ENCODE measurements around the gene ATF6.

The ATF6 gene

DNA sequence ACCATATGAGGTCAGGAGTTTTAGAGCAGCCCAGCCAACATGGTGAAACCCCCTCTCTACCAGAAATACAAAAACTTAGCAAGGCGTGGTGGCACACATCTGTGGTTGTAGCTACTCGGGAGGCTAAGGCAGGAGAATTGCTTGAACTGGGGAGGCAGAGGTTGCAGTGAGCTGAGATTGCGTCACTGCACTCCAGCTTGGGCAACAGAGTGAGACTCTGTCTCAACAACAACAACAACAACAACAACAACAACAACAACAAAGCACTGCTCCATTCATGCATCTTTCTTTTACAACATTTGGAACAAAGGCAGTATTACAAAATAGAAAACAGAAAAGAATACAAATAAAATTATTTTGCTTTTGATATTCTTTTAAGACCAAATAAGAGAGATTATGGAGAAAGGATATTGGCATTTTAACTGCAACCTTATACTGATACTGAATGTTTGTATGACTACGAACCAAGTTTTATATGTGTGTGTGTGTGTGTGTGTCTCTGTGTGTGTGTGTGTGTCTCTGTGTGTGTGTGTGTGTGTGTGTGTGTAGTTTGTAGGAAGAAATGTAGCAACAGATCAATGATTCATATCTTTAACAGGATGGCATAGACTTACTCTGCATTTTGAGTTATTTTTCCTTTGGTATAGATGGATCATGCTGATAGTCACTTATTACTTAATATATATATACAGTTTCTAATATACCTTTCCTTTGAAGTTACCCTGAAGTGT is 24.6 kb downstream of the ATF6 start:
- peaks cover 44% of the 10 kb centered on the region for H3K36me3 Mint-ChIP-seq (ENCODE audit: low read depth)
- H3K27me3 Mint-ChIP-seq (ENCODE audit: low read depth), result no peaks in the 10 kb centered on the region
- no peaks in the 10 kb centered on the region for H3K9me3 Mint-ChIP-seq
- peaks cover 4% of the 10 kb centered on the region for H3K4me1 Mint-ChIP-seq
- H3K4me3 Mint-ChIP-seq, result no peak overlapping the region
- TF ChIP-seq, protein P1, sequence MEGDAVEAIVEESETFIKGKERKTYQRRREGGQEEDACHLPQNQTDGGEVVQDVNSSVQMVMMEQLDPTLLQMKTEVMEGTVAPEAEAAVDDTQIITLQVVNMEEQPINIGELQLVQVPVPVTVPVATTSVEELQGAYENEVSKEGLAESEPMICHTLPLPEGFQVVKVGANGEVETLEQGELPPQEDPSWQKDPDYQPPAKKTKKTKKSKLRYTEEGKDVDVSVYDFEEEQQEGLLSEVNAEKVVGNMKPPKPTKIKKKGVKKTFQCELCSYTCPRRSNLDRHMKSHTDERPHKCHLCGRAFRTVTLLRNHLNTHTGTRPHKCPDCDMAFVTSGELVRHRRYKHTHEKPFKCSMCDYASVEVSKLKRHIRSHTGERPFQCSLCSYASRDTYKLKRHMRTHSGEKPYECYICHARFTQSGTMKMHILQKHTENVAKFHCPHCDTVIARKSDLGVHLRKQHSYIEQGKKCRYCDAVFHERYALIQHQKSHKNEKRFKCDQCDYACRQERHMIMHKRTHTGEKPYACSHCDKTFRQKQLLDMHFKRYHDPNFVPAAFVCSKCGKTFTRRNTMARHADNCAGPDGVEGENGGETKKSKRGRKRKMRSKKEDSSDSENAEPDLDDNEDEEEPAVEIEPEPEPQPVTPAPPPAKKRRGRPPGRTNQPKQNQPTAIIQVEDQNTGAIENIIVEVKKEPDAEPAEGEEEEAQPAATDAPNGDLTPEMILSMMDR (IDR thresholded peaks at IDR 0.05; ENCODE audit: unreplicated experiment in 3 of 3), result no peak
- H3K27ac Mint-ChIP-seq, result no peak overlapping the region

DNA sequence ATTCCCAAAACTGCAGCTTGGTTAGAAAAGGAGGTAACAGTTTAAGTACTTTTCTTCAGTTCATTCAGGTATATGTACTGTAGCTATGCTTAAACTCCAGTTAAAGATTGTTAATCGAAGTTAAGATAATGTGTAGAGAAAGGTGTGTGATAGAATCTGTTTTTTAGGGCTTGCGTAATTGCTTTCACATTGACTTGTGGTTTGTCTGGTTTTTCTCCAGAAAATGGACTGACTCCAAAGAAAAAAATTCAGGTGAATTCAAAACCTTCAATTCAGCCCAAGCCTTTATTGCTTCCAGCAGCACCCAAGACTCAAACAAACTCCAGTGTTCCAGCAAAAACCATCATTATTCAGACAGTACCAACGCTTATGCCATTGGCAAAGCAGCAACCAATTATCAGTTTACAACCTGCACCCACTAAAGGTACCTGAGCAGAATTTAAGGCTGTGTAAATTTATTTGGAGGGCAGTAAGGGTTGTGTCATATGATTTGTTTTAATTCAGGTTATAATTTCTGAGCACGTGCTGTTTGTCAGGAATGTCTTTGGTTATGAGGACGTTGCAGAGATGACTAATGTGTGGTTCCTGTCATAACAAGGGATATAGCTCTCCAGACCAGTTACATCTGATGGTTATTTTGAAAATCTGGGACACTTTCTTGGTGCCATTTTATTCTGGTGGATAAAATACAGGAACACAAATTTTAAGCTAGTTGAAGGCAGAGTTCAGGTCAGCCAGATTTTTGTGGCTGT is 26.0 kb downstream of the ATF6 start:
- Mint-ChIP-seq H3K36me3 (ENCODE audit: low read depth) (peaks cover 45% of the 10 kb centered on the region), H3K4me1 (peaks cover 4% of the 10 kb centered on the region), H3K4me3 (no peak overlapping the region), H3K9me3 (no peaks in the 10 kb centered on the region), H3K27ac (no peak overlapping the region), H3K27me3 (ENCODE audit: low read depth) (no peaks in the 10 kb centered on the region)
- TF ChIP-seq, protein P1 (IDR thresholded peaks at IDR 0.05; ENCODE audit: unreplicated experiment in 3 of 3), result no peak

DNA sequence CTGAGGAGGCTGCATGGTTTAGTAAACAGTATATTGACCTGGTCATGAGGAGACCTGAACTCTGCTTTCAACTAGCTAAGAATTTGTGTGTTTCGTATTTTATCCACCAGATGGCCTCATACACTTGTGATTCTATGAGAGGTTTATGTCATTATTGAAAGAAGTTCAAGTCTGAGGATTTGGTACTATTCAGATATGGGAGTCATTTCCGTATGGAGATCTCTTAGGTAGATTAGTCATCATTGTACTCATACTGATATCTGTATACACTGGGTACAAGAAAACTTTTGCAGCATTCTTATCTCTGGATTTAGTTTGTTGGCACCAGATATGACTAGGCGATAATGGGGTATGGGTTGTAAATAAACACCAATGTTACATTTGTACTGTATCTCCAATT is 26.6 kb downstream of the ATF6 start:
- H3K4me3 Mint-ChIP-seq, result no peak overlapping the region
- H3K27me3 Mint-ChIP-seq (ENCODE audit: low read depth), result no peaks in the 10 kb centered on the region
- no peaks in the 10 kb centered on the region for H3K9me3 Mint-ChIP-seq
- peaks cover 4% of the 10 kb centered on the region for H3K4me1 Mint-ChIP-seq
- H3K27ac Mint-ChIP-seq, result no peak overlapping the region
- TF ChIP-seq, protein P1 (IDR thresholded peaks at IDR 0.05; ENCODE audit: unreplicated experiment in 3 of 3), result peak; percentile 62 to 70 (median 67)
- peaks cover 47% of the 10 kb centered on the region for H3K36me3 Mint-ChIP-seq (ENCODE audit: low read depth)

DNA sequence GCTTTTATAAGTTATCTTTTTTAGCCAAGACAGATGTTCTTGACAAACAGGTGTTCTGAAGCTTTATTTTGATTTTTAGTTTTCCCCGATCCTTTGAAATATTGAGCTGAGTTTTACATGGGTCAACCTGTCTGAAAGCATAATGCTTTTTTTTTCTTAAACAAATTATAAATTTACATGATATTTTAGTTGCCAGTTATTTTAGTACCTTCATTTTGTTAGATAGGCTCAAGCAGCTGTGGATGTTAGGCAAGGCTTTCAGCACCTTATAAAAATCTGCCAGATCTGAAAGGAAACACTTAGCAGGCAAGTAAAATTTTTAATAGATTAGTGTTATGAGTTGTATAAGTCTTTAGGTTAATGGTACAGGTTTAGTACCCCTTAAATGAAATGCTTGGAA is 33.7 kb downstream of the ATF6 start:
- Mint-ChIP-seq H3K27ac (no peak overlapping the region), H3K27me3 (ENCODE audit: low read depth) (no peaks in the 10 kb centered on the region), H3K4me3 (no peak overlapping the region), H3K4me1 (peaks cover 5% of the 10 kb centered on the region), H3K36me3 (ENCODE audit: low read depth) (peaks cover 53% of the 10 kb centered on the region), H3K9me3 (no peaks in the 10 kb centered on the region)
- TF ChIP-seq, protein P1 (IDR thresholded peaks at IDR 0.05; ENCODE audit: unreplicated experiment in 3 of 3), result no peak

DNA sequence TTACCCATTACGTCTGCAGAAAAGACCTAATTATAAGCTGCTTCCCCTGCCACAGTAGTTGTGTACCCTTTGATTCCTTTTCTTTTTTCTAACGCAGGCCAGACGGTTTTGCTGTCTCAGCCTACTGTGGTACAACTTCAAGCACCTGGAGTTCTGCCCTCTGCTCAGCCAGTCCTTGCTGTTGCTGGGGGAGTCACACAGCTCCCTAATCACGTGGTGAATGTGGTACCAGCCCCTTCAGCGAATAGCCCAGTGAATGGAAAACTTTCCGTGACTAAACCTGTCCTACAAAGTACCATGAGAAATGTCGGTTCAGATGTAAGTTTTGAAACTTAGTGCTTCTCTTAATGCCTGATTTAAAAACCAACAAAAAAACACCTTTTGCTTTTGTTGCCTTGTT is 35.8 kb downstream of the ATF6 start:
- no peaks in the 10 kb centered on the region for H3K9me3 Mint-ChIP-seq
- peaks cover 21% of the 10 kb centered on the region for H3K4me1 Mint-ChIP-seq
- TF ChIP-seq, protein P1 (IDR thresholded peaks at IDR 0.05; ENCODE audit: unreplicated experiment in 3 of 3), result no peak
- no peaks in the 10 kb centered on the region for H3K27me3 Mint-ChIP-seq (ENCODE audit: low read depth)
- H3K36me3 Mint-ChIP-seq (ENCODE audit: low read depth), result peaks cover 47% of the 10 kb centered on the region
- H3K4me3 Mint-ChIP-seq, result no peak overlapping the region
- H3K27ac Mint-ChIP-seq, result no peak overlapping the region

Measured in nephron (organoid).